Measurements from ENCODE around the gene SLC9A9.

Gene SLC9A9

DNA sequence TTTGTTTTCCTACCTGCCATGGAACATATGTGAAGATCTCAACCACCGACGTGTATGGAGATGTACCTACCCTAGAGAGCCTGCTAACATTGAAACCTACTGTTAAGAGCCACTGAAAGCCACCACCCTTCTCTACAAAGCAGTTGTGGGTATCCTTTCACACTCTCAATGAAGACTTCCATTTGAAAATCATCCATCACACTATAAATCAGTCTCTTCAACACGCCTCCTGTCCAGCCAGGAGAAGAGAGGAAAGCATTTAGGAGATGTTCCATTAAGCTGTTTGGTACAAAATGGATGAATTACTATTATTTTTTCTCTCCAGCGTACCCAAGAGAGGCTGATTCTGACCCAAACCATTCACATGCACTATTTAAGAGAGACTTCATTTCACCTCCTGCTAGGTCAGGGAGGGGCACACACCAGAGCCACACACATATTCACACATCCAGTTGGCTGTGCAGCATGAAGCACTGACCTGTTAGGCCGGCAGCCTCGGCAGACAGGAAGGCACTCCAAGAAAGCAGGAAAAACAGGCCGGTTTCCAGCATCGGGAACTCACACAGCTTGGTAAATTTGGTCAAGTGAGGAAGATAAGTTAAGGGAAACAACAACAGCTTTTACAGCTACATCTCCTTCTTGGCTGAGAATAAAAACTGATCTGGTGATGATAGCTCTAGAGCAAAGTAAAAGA is 274.5 kb downstream of the SLC9A9 start:
- no peak overlapping the region for H3K4me3 ChIP-seq (ENCODE audit: low read length)
- H3K4me1 ChIP-seq (ENCODE audit: control insufficient read depth, insufficient read depth, low read length), result no peaks in the 10 kb centered on the region
- H3K9ac ChIP-seq (ENCODE audit: low read length), result no peak overlapping the region

GRCh38 chr3:143571548-143571947 is 276.7 kb downstream of the SLC9A9 start:
- Histone ChIP-seq H3K36me3 (ENCODE audit: control insufficient read depth, insufficient read depth, low read length) (no peaks in the 10 kb centered on the region), H3K27me3 (ENCODE audit: control insufficient read depth, insufficient read depth, low read length) (no peaks in the 10 kb centered on the region), H3K4me3 (ENCODE audit: low read length) (no peak overlapping the region), H3K9me3 (ENCODE audit: control insufficient read depth, low read length) (no peaks in the 10 kb centered on the region), H3K9ac (ENCODE audit: low read length) (no peak overlapping the region), H3K4me1 (ENCODE audit: control insufficient read depth, insufficient read depth, low read length) (no peaks in the 10 kb centered on the region)

More for the DNA sequence above, 274.5 kb downstream of the SLC9A9 start:
- no peaks in the 10 kb centered on the region for H3K27me3 ChIP-seq (ENCODE audit: control insufficient read depth, insufficient read depth, low read length)
- H3K9me3 ChIP-seq (ENCODE audit: control insufficient read depth, low read length), result no peaks in the 10 kb centered on the region
- H3K36me3 ChIP-seq (ENCODE audit: control insufficient read depth, insufficient read depth, low read length), result no peaks in the 10 kb centered on the region

DNA sequence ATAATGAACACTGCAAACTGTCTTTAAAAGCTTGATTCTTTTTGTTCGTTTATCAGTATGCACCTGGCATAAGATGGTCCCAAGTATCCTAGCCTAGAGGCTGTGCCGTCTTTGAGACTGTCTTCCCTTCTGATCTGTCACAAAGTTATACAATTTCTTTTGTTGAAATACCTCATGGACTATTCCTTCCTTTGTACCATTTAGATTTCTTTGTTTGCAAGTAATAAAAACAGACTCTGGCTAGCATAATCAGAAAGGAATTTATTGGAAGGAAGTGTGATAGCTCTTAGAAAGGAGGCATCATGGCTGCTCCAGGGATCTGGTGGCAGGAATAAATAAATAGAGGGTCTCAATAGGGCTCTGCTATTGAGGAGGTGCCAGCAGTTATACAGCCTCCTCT is 280.4 kb downstream of the SLC9A9 start:
- H3K9ac ChIP-seq (ENCODE audit: low read length), result no peak overlapping the region
- H3K4me3 ChIP-seq (ENCODE audit: low read length), result no peak overlapping the region
- H3K36me3 ChIP-seq (ENCODE audit: control insufficient read depth, insufficient read depth, low read length), result no peaks in the 10 kb centered on the region
- H3K9me3 ChIP-seq (ENCODE audit: control insufficient read depth, low read length), result no peaks in the 10 kb centered on the region
- H3K27me3 ChIP-seq (ENCODE audit: control insufficient read depth, insufficient read depth, low read length), result no peaks in the 10 kb centered on the region
- no peaks in the 10 kb centered on the region for H3K4me1 ChIP-seq (ENCODE audit: control insufficient read depth, insufficient read depth, low read length)

- Histone ChIP-seq H3K27me3 (ENCODE audit: control insufficient read depth, insufficient read depth, low read length) (no peaks in the 10 kb centered on the region), H3K9ac (ENCODE audit: low read length) (no peak overlapping the region), H3K36me3 (ENCODE audit: control insufficient read depth, insufficient read depth, low read length) (no peaks in the 10 kb centered on the region), H3K9me3 (ENCODE audit: control insufficient read depth, low read length) (no peaks in the 10 kb centered on the region), H3K4me3 (ENCODE audit: low read length) (no peak overlapping the region), H3K4me1 (ENCODE audit: control insufficient read depth, insufficient read depth, low read length) (peaks cover 5% of the 10 kb centered on the region)
Measured at GRCh38 chr3:143565951-143566350, 282.3 kb downstream of the SLC9A9 start.

- Histone ChIP-seq H3K4me1 (ENCODE audit: control insufficient read depth, insufficient read depth, low read length) (peaks cover 5% of the 10 kb centered on the region), H3K4me3 (ENCODE audit: low read length) (no peak overlapping the region), H3K9ac (ENCODE audit: low read length) (no peak overlapping the region), H3K9me3 (ENCODE audit: control insufficient read depth, low read length) (no peaks in the 10 kb centered on the region), H3K36me3 (ENCODE audit: control insufficient read depth, insufficient read depth, low read length) (no peaks in the 10 kb centered on the region), H3K27me3 (ENCODE audit: control insufficient read depth, insufficient read depth, low read length) (no peaks in the 10 kb centered on the region)
Measured at GRCh38 chr3:143563786-143564185, 284.5 kb downstream of the SLC9A9 start.

GRCh38 chr3:143562789-143563188 is 285.5 kb downstream of the SLC9A9 start:
- Histone ChIP-seq H3K9ac (ENCODE audit: low read length) (no peak overlapping the region), H3K27me3 (ENCODE audit: control insufficient read depth, insufficient read depth, low read length) (no peaks in the 10 kb centered on the region), H3K36me3 (ENCODE audit: control insufficient read depth, insufficient read depth, low read length) (no peaks in the 10 kb centered on the region), H3K4me3 (ENCODE audit: low read length) (no peak overlapping the region), H3K9me3 (ENCODE audit: control insufficient read depth, low read length) (no peaks in the 10 kb centered on the region), H3K4me1 (ENCODE audit: control insufficient read depth, insufficient read depth, low read length) (peaks cover 5% of the 10 kb centered on the region)

DNA sequence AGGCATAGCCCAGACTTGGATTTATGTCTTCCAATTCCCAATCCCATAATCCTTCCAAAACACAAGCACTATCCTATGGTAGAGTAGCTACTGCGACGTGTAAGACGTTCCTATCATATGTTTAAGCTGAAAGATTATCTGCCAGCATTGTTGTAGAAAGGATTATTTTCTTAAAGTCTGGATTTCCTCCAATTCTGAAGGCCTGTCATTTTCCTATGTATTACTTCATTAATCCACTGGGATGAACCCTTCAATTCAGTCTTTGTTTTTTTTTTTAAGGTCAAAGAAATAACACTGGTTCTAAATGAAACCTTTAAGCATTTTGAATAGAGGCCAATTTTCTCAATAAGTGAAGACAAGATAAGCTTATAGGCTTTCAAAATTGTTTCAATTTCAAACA is 289.0 kb downstream of the SLC9A9 start:
- Histone ChIP-seq H3K36me3 (ENCODE audit: control insufficient read depth, insufficient read depth, low read length) (no peaks in the 10 kb centered on the region), H3K4me3 (ENCODE audit: low read length) (no peak overlapping the region), H3K9me3 (ENCODE audit: control insufficient read depth, low read length) (no peaks in the 10 kb centered on the region), H3K4me1 (ENCODE audit: control insufficient read depth, insufficient read depth, low read length) (peaks cover 5% of the 10 kb centered on the region), H3K27me3 (ENCODE audit: control insufficient read depth, insufficient read depth, low read length) (no peaks in the 10 kb centered on the region), H3K9ac (ENCODE audit: low read length) (no peak overlapping the region)

DNA sequence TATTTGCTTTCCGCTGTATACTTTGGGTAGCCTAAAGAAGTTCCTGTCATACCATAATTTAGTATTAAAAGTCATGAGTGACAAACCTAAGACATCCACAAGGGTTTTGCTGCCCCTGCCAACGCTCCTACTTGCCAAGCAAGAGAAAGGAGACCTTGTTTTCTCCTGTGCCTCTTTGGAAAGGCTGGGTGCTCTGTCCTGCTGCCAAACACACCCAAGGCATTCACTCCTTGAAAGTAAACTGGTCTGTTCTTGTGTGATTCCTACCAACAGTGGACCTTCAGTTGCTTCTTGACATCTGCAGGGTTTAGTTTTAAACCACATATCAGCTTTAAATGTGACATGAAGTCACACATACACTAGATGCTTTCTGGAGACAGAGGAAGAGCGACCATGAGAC is 295.4 kb downstream of the SLC9A9 start:
- H3K9me3 ChIP-seq (ENCODE audit: control insufficient read depth, low read length), result no peaks in the 10 kb centered on the region
- H3K27me3 ChIP-seq (ENCODE audit: control insufficient read depth, insufficient read depth, low read length), result no peaks in the 10 kb centered on the region
- H3K9ac ChIP-seq (ENCODE audit: low read length), result no peak overlapping the region
- no peaks in the 10 kb centered on the region for H3K36me3 ChIP-seq (ENCODE audit: control insufficient read depth, insufficient read depth, low read length)
- H3K4me3 ChIP-seq (ENCODE audit: low read length), result no peak overlapping the region
- no peaks in the 10 kb centered on the region for H3K4me1 ChIP-seq (ENCODE audit: control insufficient read depth, insufficient read depth, low read length)

GRCh38 chr3:143551761-143552160 is 296.5 kb downstream of the SLC9A9 start:
- Histone ChIP-seq H3K4me3 (ENCODE audit: low read length) (no peak overlapping the region), H3K36me3 (ENCODE audit: control insufficient read depth, insufficient read depth, low read length) (no peaks in the 10 kb centered on the region), H3K9ac (ENCODE audit: low read length) (no peak overlapping the region), H3K4me1 (ENCODE audit: control insufficient read depth, insufficient read depth, low read length) (no peaks in the 10 kb centered on the region), H3K9me3 (ENCODE audit: control insufficient read depth, low read length) (no peaks in the 10 kb centered on the region), H3K27me3 (ENCODE audit: control insufficient read depth, insufficient read depth, low read length) (no peaks in the 10 kb centered on the region)

DNA sequence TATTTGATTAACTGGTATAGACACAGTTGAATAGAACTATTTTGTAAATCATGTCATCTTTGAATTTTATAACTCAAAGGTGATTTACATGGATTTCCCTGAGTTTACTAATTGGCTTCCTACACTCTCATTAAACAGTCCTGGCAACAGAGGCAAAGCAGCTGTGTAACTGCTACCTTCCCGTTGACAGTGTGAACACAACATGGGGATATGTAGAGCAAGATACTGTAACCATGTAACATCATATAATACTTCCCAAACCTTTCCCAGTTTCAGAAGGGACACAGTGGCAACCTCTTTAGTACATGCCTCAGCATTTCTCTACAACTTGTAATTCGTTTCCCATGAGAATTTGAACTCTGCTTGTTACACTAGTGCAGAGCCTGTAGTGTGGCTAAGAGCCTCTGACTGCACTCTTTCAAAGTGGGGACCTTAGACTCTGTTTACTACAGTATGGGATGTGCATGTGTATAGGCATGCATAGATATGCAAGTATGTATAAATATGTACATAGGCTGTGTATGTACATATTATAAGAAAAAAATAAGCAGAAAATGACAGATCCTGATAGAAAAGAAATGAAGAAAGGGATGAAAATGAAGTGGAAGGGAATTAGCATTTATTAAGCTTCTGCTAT is 299.3 kb downstream of the SLC9A9 start:
- H3K4me3 ChIP-seq (ENCODE audit: low read length), result no peak overlapping the region
- H3K9me3 ChIP-seq (ENCODE audit: control insufficient read depth, low read length), result no peaks in the 10 kb centered on the region

DNA sequence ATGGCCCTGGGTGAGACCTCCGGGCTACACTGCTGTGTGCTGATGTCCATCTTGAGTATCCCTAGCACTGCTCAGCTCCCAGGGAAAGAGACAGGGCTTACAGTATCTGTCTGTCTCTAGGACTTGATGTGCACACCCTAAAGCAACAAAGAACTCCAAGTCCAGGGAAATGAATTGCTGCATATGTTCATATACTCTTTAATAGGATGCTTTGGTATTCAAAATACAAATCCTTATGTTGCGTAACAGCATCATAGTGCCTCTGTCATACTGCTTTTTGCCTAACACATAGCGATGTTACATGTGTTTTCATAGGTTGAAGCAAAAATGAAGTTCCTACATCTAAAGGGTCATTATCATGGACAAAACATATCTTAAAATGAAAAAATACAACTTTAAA is 299.9 kb downstream of the SLC9A9 start:
- Histone ChIP-seq H3K9ac (ENCODE audit: low read length) (no peak overlapping the region), H3K36me3 (ENCODE audit: control insufficient read depth, insufficient read depth, low read length) (no peaks in the 10 kb centered on the region), H3K9me3 (ENCODE audit: control insufficient read depth, low read length) (no peaks in the 10 kb centered on the region), H3K27me3 (ENCODE audit: control insufficient read depth, insufficient read depth, low read length) (no peaks in the 10 kb centered on the region), H3K4me1 (ENCODE audit: control insufficient read depth, insufficient read depth, low read length) (no peaks in the 10 kb centered on the region), H3K4me3 (ENCODE audit: low read length) (no peak overlapping the region)

More for the DNA sequence above, 299.3 kb downstream of the SLC9A9 start:
- no peaks in the 10 kb centered on the region for H3K27me3 ChIP-seq (ENCODE audit: control insufficient read depth, insufficient read depth, low read length)
- H3K9ac ChIP-seq (ENCODE audit: low read length), result no peak overlapping the region
- H3K36me3 ChIP-seq (ENCODE audit: control insufficient read depth, insufficient read depth, low read length), result no peaks in the 10 kb centered on the region
- no peaks in the 10 kb centered on the region for H3K4me1 ChIP-seq (ENCODE audit: control insufficient read depth, insufficient read depth, low read length)

DNA sequence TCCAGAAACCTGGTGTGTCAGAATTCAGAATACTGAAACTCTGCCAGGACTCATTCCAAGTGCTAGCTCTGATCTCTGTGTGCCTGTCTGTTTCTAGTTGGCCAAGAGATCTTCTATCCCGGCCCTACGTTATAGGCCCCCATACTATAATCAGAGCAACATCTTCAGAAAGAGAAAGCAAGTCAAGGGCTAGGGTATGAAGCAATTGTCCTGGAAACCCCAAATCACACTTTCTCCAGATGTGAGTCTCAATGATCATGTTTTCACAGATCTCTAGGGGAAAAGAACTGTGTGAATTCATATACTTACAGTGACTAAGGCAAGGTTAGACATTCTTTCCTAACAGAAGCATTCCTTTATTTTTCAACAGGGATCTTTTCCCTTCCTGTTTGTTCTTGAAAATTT is 309.7 kb downstream of the SLC9A9 start:
- H3K9me3 ChIP-seq (ENCODE audit: control insufficient read depth, low read length), result no peaks in the 10 kb centered on the region
- no peaks in the 10 kb centered on the region for H3K27me3 ChIP-seq (ENCODE audit: control insufficient read depth, insufficient read depth, low read length)
- no peaks in the 10 kb centered on the region for H3K36me3 ChIP-seq (ENCODE audit: control insufficient read depth, insufficient read depth, low read length)
- H3K4me3 ChIP-seq (ENCODE audit: low read length), result no peak overlapping the region
- peaks cover 7% of the 10 kb centered on the region for H3K4me1 ChIP-seq (ENCODE audit: control insufficient read depth, insufficient read depth, low read length)
- no peak overlapping the region for H3K9ac ChIP-seq (ENCODE audit: low read length)
